Activated T-cell treated with anti-CD3 and anti-CD28 coated beads, Interleukin-2, amount 50 U/mL, for 24 hours (primary cell): ENCODE results near the gene ZIC1.

Experiments used
- DNase-seq: peaks from one replicate; pipeline ENCODE4 v3.0.0-alpha.2; 2020
- H3K27ac Mint-ChIP-seq: 2 replicates; pipeline ENCODE4 v1.8.0; 2020; ENCODE audit warnings: mild to moderate bottlenecking, mixed read lengths
- H3K27me3 Mint-ChIP-seq: 2 replicates; pipeline ENCODE4 v1.8.0; 2020; ENCODE audit warnings: mixed read lengths
- H3K36me3 Mint-ChIP-seq: 2 replicates; pipeline ENCODE4 v1.8.0; 2020; ENCODE audit warnings: low read depth, mixed read lengths
- H3K4me1 Mint-ChIP-seq: 2 replicates; pipeline ENCODE4 v1.8.0; 2020; ENCODE audit warnings: low read depth, mixed read lengths
- H3K4me3 Mint-ChIP-seq: 2 replicates; pipeline ENCODE4 v1.8.0; 2020; ENCODE audit warnings: mild to moderate bottlenecking, moderate library complexity, mixed read lengths
- H3K9me3 Mint-ChIP-seq: 2 replicates; pipeline ENCODE4 v1.8.0; 2020; ENCODE audit warnings: mixed read lengths

Gene ZIC1

DNA sequence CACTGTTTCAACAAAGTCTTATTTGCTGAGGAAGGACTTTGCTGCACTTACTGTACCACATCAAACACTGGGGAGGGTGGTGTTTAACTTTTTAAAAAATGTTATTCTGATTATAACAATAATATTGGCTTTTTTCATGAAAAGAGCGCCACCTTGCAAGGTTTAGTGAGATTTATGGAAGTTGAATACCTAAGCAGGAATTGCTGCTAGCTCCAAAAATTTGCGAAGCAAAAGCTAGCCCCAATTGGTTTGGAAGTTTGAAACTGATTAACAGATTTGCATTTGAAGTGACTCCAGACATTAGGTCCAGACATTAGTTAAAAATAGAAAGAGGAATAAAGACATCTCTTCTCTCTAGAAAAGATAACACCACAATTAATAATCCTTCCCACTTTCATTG lies 6.7 kb downstream of the ZIC1 start:
- no peak overlapping the region for H3K4me3 Mint-ChIP-seq
- H3K27me3 Mint-ChIP-seq = peaks cover 94% of the 10 kb centered on the region
- H3K36me3 Mint-ChIP-seq = no peaks in the 10 kb centered on the region
- no peak for DNase-seq
- H3K9me3 Mint-ChIP-seq = peaks cover 6% of the 10 kb centered on the region
- peaks cover 26% of the 10 kb centered on the region for H3K4me1 Mint-ChIP-seq
- H3K27ac Mint-ChIP-seq = no peak overlapping the region

DNA sequence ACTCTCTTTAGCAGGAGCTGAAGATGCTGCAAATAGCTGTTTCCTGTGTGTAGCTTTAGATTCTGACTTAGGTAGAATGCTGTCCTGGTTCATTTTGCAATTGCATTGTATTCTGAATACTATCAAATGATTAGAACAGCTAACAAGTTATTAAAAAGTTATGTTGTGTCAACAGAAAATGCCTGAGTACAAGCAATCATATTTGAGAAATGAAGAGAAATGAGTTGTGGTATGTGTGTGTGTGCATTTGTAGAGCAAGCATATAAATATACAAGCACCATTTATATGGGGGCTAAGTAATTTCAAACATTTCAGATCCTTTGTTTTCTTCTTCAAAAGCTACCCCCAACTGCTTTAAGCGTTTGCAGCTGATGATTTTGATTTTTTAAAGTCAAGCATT lies 7.8 kb downstream of the ZIC1 start:
- no peak overlapping the region for H3K4me3 Mint-ChIP-seq
- H3K36me3 Mint-ChIP-seq = no peaks in the 10 kb centered on the region
- peaks cover 6% of the 10 kb centered on the region for H3K9me3 Mint-ChIP-seq
- peaks cover 17% of the 10 kb centered on the region for H3K4me1 Mint-ChIP-seq
- no peak for DNase-seq
- H3K27me3 Mint-ChIP-seq = peaks cover 92% of the 10 kb centered on the region
- no peak overlapping the region for H3K27ac Mint-ChIP-seq

DNA sequence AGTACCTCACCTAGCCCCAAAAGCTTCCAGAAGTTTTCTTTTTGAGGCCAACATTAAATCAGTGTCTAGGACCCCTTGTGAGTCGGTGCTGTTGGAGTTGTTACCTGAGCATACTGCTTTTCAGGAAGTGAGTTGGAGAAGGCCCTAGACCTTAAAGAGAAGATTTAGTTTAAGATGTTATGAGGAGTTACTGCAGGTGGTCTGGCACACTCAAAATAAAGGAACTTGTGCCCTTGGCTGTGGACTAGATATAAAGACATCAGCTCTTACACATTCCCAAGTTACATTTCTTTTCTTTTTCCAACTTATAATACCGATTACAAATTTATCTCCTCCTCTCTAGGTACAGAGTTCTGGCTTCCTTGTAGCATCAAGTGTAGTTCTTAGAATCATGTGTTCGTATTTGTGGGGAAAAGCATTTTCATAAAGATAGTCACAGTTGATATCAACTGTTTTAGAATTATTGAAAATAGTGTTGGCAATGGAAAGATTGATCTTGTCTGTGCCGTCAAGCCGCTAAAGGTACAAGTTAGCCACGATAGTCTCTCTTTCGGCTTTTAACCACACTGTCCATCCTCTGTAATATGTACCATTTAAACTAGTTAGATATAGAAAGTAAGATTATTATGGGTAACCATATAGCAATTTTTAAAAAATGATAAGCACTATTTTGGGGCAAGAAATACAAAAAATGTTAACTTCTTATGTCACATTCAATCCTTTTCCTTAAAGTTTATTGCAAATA lies 8.6 kb downstream of the ZIC1 start:
- no peak for DNase-seq
- H3K9me3 Mint-ChIP-seq = peaks cover 10% of the 10 kb centered on the region
- peaks cover 94% of the 10 kb centered on the region for H3K27me3 Mint-ChIP-seq
- H3K4me1 Mint-ChIP-seq = peaks cover 14% of the 10 kb centered on the region
- no peaks in the 10 kb centered on the region for H3K36me3 Mint-ChIP-seq
- H3K4me3 Mint-ChIP-seq = no peak overlapping the region
- no peak overlapping the region for H3K27ac Mint-ChIP-seq

DNA sequence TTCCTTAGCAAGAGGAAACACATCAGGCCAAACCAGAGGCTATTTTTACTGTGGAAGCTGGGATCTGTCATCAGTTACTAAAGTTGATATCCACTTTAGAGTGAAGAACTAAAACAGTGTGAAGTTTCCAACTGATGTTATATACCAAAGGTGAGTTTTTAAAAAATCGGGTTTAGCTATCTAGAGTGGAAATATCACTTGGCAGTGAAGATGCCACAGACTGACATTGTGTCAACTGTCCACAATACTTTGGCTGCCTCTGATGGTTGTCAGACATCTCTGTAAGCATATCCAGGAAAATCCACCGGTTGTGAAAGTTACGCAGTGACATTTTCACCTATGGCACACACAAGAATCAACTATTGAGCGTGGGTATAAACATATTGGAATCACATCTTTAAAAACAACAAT lies 9.2 kb downstream of the ZIC1 start:
- Mint-ChIP-seq H3K27ac (no peak overlapping the region), H3K4me1 (peaks cover 7% of the 10 kb centered on the region), H3K27me3 (peaks cover 94% of the 10 kb centered on the region), H3K9me3 (peaks cover 11% of the 10 kb centered on the region), H3K36me3 (no peaks in the 10 kb centered on the region), H3K4me3 (no peak overlapping the region)
- DNase-seq = no peak

DNA sequence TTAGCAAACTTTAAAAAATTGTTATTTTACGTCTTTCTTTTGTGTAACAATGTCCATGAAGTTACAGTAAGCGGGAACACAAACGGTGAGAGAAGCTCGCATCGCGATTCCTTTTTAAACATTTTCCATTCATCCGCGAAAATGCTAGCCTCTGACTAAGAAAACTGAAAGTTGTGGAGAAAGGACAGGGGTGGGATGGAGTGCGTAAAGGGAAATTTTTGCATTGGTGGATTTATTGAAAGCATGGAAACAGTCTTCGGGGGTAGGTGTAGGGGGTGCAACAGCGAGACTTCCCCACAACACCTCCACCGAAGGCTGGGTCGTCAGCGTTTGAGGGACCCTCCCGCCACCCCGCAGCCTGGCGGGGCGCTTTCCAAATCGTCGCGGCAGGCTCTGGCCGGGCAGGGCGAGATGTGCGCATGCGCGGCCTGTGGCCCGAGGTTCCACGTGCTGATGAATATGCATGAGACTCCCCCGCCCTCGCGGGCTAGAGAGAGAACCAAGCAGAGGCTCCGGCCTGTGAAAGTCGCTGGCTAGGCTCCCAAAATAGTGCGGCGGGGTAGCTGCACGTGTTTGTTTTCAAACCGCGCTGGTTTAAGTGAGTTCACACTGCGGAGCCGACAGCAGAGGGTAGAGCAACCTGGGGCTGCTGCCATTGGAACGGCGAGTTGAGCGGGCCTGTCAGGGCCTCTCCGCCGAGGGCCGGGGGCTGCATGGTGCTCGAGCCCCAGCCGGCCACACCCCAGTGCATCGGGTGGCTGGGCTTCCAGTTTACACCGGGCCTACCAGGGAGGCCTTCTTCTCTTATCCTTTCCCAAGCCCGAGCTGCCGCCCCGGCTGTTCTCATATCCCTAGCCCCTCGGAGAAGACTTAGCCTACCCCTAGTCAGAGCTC lies 9.9 kb downstream of the ZIC1 start:
- Mint-ChIP-seq H3K27ac (no peak overlapping the region), H3K4me3 (no peak overlapping the region), H3K36me3 (no peaks in the 10 kb centered on the region), H3K9me3 (peaks cover 13% of the 10 kb centered on the region), H3K27me3 (peaks cover 96% of the 10 kb centered on the region), H3K4me1 (peaks cover 5% of the 10 kb centered on the region)
- no peak for DNase-seq

DNA sequence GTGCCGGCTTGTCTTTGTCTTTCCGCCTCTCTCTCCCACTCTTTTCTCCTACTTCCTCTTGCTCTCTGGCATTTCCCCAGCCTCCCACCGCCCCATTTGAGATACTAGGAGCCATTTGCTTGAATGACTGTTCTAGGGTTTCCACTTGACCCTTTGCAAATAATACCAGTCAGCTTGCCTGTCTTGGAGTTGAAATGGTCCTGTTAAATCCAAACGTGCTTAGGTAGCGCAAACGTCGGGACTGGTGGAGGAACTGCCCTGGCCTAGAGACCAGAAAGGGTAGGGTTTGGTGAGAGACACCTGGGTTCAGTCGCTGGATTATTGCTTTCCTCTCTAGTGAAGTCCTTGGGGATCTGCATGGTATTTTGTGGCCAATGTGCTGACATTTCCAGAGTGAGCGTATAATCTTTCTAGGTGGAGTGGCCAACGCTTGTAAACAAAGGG lies 10.6 kb downstream of the ZIC1 start:
- Mint-ChIP-seq H3K4me3 (no peak overlapping the region), H3K27me3 (peaks cover 93% of the 10 kb centered on the region), H3K27ac (no peak overlapping the region), H3K36me3 (no peaks in the 10 kb centered on the region), H3K9me3 (peaks cover 13% of the 10 kb centered on the region), H3K4me1 (peaks cover 5% of the 10 kb centered on the region)
- no peak for DNase-seq

DNA sequence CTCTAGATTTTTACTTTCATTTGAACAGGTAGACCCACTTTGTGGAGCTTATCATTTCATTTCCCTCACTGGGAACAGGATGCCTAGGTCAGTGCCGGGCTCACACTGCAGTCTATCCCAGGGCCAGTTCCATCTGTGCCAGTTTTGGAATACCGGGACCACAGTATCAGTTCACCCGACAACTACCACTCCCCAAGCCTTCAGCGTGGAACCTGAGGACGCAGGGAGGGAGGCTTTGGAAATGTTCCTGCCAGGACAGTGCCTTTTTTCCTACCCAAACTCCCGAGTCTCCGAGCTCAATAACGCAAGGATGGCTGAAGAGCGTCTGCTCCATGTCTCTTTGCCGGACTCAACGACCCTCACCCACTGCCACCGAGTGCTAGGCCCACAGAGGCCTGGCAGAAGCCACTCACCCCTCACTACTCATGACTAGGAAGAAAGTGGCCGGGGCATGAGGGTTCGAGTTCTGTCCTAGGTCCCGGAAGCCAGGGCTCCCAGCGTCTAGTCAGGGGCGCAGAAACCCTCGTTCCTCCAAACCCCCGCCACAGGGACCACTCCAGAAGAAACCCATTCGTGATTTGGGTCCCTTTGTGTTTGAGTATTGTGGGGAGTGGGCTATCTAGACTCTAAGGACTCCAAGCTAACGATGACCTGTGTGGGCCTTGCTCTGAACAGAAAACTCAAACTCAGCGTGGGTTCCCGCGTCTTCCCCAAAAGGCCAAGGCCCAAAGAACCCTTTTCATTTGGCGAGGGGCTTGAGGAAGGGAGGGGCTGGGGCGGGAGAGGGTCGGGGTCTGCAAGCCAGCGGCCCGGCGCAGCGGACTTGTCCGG lies 11.4 kb downstream of the ZIC1 start:
- no peak for DNase-seq
- Mint-ChIP-seq H3K9me3 (peaks cover 13% of the 10 kb centered on the region), H3K27ac (no peak overlapping the region), H3K4me1 (peaks cover 5% of the 10 kb centered on the region), H3K36me3 (no peaks in the 10 kb centered on the region), H3K4me3 (no peak overlapping the region), H3K27me3 (peaks cover 94% of the 10 kb centered on the region)

DNA sequence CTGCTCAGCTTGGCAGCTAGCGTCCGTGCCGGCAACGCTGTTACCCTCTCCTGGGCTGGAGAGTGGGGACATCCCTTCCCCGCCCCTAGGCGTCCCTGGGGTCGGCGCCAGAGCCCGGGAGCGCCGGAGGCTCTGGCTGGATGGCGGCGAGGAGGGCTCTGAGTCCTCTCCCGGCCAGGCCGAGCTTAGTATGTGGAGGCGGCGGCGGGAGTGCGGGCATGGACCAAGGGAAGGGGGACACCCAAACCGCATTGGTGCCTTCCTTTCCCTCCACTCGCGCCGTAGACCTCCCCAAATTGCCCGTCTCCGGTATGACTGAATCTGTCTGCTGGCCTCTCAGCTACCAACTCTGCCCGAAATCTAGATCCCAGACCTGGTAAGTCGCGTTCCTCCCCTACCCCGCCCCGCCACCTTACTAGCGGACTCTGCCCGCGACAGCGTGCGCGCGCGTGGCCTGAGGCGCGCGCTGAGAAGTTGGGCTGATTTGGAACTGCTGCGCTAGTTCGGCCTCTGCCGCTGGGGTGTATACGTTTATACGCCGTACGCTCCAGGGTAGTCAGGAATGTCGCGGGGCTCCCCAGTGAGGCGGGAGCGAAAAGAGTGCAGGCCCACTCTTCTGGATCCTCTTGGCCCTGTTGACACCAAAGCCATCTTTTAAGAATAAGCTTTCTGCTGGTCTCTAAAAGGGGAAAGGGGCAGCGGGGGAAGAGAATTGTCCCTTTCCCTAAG lies 12.2 kb downstream of the ZIC1 start:
- Mint-ChIP-seq H3K36me3 (no peaks in the 10 kb centered on the region), H3K27ac (no peak overlapping the region), H3K27me3 (peaks cover 89% of the 10 kb centered on the region), H3K4me3 (no peak overlapping the region), H3K4me1 (peaks cover 5% of the 10 kb centered on the region), H3K9me3 (peaks cover 13% of the 10 kb centered on the region)
- DNase-seq = no peak

DNA sequence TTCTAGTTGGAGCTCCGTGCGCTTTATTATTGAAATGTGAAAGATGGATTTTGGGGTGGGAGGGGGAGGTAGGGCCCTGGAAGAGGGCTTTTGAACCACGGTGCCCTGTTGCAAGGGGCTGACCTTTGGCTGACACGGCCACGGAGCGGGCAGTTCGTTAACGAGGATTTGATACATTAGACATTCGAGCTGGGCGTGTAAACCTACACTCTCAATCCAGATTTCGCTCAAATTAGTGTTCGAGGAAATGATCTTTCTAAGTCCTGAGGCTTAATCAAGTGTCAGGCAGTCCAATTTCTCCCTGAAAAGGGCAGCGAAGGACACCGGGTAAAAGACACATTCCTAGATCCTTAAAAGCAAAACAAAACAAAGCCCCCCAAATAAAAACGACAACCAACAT lies 13.0 kb downstream of the ZIC1 start:
- Mint-ChIP-seq H3K9me3 (peaks cover 13% of the 10 kb centered on the region), H3K4me3 (no peak overlapping the region), H3K4me1 (peaks cover 5% of the 10 kb centered on the region), H3K27me3 (peaks cover 82% of the 10 kb centered on the region), H3K36me3 (no peaks in the 10 kb centered on the region), H3K27ac (no peak overlapping the region)
- DNase-seq = no peak

DNA sequence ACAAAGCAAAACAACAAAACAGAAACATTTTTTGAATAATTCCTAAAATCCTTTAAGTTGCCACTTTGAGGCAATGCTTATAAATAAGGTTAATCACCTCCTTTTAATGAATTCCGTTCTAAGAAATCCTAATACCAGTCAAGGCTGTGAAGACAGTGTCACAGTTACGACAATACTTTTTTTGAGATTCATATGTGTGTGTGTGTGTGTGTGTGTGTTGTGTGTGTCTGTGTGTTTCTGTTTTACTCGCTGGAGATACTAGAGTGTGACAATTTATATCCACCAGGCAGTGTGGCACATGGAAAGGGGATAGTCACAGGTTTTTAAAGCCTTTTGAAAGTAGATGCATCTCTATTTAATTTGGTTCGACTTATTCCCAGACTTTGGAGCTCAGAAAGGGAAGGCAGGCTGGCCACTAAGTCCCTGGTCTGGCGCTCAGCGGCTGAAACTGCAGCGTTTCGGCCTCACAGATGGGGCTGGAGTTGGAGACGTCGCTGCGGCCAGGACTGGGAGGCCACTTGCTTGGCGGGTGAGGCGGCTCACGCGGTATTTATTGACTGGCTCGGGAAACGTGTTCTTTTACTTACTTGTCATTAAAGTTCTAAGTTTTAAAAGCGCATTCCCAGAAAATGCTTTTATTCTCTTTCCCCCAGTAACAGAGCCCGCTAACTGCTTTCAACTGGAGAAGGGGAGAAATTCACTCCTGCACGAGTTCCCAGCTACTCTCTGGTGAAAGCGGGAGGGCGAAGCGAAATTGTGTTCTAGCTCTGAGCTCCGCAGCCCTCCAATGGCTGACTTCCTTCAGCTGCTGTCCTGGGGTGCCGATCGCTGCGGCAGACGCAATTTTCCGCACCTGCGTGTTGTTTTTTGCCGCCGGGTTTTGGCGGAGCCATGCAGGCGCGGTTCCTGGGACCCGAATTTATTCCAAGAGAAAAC lies 13.7 kb downstream of the ZIC1 start:
- H3K4me1 Mint-ChIP-seq = peaks cover 5% of the 10 kb centered on the region
- H3K36me3 Mint-ChIP-seq = no peaks in the 10 kb centered on the region
- peaks cover 13% of the 10 kb centered on the region for H3K9me3 Mint-ChIP-seq
- no peak overlapping the region for H3K27ac Mint-ChIP-seq
- peaks cover 78% of the 10 kb centered on the region for H3K27me3 Mint-ChIP-seq
- H3K4me3 Mint-ChIP-seq = no peak overlapping the region
- DNase-seq = no peak

DNA sequence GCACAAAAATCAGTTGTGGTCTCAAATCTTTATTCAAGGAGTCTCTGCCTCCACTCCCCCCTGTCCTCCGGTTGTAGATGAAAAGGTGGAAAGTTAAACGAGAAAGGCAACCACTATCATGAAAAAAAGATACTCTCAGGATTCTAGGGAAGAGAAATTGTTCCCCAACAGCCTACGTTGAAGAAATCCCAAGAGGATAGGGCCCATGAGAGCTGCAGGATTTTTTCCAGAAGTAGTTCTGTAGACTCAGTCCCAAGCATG lies 14.3 kb downstream of the ZIC1 start:
- Mint-ChIP-seq H3K4me1 (peaks cover 5% of the 10 kb centered on the region), H3K9me3 (peaks cover 13% of the 10 kb centered on the region), H3K4me3 (no peak overlapping the region), H3K27me3 (peaks cover 72% of the 10 kb centered on the region), H3K27ac (no peak overlapping the region), H3K36me3 (no peaks in the 10 kb centered on the region)
- DNase-seq = no peak

DNA sequence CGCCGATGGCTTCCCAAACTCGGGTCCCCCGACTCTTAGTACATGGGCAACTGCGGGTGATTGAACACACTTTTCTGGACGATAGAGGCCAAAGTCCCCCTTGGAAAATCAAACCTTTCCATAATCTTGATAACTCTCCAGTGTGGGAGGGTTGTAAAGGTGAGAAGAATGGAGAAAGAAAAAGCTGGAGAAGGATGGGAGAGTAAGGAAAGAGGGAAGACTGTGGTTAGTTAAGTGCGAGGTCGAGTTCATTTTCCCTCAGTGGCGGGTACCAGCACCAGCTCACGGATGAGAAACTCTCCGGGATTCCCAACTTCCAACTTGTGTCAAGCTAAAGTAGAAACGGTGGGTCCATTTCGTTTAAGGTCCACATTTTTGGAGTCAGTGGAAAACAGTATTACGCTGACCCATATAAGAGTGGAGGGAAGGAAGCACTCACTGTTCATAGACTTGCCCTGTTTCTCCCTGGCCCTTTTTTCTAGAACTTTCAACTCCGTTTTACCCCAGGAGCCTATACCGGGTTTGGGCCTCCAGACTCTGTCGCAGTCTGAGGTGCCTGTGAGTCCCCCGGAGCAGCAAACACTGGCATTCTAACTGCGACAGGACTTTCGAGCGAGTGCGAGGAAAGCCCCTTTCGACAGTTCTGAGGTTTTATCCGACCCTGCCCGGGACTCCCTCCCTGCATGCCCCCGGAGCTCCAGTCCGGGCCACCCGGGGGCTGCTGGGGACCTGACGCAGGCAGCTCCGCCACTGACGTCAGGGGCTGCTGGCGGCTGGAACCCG lies 14.8 kb downstream of the ZIC1 start:
- Mint-ChIP-seq H3K36me3 (no peaks in the 10 kb centered on the region), H3K9me3 (peaks cover 13% of the 10 kb centered on the region), H3K27me3 (peaks cover 67% of the 10 kb centered on the region), H3K27ac (no peak overlapping the region), H3K4me3 (no peak overlapping the region), H3K4me1 (peaks cover 3% of the 10 kb centered on the region)
- DNase-seq = no peak
